GM18517 (cell line): ENCODE results near the gene IDH2.
A peak's percentile ranks its signal among the peaks of the same experiment; 100 is the strongest.

Experiments used
- ATAC-seq: cut with Tn5 transposase; IDR thresholded peaks from one replicate; pipeline ENCODE4 v1.9.1; 2021; ENCODE audit warnings: mild to moderate bottlenecking, moderate library complexity; ENCODE audit not compliant: unreplicated experiment

IDH2 gene

DNA sequence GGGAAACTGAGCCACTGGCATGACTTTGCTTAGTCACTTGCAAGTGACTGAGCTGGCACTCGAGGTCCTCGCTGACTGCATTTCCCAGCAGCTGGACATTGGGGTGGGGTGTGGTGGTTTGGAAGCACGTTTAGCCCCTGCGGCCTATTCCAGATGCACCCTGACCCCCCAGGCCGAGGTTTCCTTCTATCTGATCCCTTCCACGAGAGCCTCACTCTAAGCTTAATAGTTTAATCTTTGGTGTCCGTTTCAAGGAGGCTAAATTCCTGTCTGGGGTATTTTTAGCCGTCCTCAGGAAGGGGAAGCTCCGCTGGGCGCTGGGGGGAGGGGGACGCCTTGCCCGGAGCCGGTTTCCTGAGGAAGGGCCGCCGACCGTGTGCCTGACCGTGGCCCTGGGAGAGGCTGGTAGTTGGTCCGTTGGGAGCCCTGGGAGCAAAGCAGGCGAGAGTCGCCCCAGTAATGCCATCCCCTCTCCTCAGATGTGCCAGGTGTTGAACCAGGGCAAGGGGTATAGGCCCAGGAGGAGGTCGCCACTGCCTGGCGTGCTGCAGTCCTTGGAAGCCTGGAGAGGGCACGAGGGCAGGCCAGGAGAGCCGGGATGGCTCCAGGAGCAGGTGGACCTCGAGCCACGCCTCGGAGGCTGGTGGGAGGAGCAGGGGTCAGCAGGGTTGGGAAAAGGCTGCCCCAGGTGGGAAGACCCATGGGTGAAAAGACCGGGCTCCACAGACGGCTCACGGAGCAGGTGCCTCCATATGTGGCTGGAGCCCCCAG, 37.2 kb downstream of the IDH2 start:
- ATAC-seq: no peak

DNA sequence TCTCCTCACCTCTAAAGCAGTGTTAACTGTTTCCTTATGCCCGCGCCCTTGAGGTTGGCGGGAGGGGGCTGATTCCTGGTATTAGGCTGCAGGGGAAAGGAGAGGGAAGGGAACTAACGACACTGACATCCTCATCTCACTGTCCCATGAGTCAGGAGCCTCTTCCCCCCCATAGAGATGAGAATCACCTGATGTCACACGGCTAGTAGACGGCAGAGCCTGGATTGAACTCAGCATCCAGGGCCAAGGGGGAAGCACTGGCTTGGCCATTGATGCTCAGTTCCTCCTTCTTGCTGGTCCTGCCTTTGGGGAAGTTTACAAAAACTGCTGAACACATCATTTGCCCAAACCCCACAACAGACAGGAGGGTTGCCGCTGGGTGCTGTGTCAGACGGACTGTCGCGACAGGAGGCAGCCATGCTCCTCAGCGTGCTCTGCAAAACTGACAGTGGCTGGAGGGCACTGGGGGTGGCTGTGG, 38.5 kb downstream of the IDH2 start:
- ATAC-seq: no peak

- no peak for ATAC-seq
Measured at GRCh38 chr15:90062973-90063769, 39.1 kb downstream of the IDH2 start.

- no peak for ATAC-seq
Measured at GRCh38 chr15:90062462-90062932, 39.8 kb downstream of the IDH2 start.

DNA sequence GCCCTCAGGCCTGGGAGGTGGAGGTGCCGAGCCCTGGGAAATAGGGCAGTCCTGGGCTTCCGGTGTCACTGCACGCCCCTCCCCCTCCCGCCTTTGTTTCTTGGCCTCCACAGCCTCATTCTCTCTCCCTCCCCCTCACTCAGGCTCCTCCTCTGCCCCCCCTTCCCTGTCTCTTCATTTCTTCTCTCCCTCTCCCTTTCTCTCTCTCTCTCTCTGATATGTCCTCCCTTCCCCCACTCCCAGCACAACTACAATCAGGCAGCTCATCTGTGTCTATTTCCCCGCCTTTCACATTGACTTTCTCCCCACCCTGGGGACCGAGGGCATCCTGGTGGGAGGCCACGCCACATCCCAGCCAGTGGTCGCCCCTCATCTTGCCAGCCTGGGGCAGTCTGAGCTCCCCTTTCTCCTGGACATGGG, 40.2 kb downstream of the IDH2 start:
- no peak for ATAC-seq

DNA sequence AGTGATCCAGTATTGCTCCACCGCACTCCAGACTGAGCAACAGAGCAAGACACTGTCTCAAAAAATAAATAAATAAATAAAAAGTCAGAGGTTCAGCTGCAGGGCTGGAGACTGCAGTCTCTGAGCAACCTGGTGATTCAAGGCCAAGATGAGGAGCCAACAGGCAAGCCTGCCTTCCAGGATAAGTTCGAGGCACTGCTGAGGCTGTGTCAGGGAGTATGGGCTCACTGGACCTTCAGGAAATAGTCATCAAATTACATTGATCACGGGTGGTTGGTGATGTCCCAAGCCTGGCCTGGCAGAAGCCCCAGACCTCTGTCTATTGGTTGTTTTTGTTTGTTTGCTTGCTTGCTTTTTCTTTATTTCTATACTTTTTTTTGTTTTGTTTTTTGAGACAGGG, 41.5 kb downstream of the IDH2 start:
- ATAC-seq: no peak

- peak; percentile 93 for ATAC-seq
Measured at GRCh38 chr15:90059208-90059985, 42.9 kb downstream of the IDH2 start.

DNA sequence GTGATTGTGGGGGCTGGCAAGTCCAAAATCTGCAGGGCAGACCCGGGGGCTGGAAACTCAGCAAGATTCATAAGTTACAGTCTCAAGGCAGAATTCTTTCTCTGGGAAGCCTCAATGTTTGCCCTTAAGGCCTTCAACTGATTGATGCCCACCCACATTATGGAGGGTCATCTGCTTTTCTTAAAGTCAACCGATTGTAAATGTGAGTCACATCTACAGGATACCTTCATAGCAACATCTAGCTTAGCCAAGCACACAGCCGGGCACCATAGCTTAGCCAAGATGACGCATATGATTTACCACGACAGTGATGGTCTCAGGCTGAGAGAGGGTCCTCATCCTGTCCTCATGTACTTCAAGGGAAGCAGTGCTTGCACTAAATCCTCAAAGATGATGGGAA, 43.5 kb downstream of the IDH2 start:
- no peak for ATAC-seq

GRCh38 chr15:90058308-90058707, 44.0 kb downstream of the IDH2 start:
- peak; percentile 37 for ATAC-seq

DNA sequence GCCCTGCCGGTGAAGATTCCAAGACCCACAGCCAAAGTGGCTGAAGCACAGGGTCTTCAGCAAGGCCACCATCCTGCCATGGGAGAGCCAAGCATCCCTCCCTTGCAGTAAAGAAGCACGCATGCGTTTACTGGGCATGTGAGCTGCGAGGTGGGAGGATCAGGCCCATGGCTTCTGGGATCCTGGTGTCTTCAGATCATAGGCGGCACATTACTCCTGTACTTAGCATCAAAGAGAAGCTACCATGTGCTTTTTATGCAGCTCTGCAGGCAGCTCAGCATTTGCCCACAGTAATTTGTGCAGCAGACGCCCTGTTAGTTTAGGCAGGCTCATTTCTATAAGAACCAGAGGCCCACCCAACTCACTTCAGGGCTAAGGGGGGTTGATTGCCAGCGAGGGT, 45.7 kb downstream of the IDH2 start:
- ATAC-seq: no peak

- ATAC-seq: no peak
Measured at GRCh38 chr15:90055182-90055581, 47.1 kb downstream of the IDH2 start.

- no peak for ATAC-seq
Measured at GRCh38 chr15:90054618-90055097, 47.6 kb downstream of the IDH2 start.

GRCh38 chr15:90053685-90054466, 48.4 kb downstream of the IDH2 start:
- no peak for ATAC-seq

DNA sequence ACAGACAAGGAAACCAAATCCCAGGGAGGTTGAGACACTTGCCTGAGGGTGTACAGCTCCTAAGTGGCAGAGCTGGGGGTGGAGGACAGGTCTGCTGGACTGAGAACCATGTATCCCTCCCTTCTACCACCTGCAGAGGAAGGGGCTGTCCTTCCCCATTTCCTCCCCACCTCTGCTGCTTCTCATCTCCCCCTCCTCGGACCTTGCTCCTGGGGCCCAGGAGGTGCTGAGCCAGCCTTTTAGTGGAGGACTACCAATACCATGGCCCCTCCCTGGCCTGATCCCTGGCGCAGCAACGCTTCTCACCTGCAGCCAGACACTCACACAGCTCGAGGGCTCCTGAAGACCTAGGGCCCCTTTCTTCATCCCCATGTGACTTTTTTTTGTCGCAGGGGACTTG, 50.4 kb downstream of the IDH2 start:
- ATAC-seq: no peak

GRCh38 chr15:90049666-90050604, 52.3 kb downstream of the IDH2 start:
- no peak for ATAC-seq

DNA sequence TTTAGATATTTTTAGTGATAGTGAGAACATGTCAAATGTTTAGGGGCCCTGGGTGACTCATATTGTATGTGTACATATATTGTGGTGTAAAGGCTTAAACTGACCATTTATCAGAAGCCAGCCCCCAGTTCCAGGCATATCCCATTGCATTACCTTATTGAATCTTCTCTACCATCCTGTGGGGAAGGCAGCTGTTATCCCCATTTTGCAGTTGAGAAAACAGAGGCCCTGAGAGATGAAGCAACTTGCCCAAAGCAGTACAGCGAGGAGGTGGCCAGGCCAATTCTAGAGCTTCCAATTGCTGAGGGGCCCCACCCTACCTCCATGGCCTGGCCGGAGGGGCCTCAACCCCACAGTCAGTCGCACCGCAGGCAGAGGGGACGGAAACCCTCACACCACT, 53.2 kb downstream of the IDH2 start:
- no peak for ATAC-seq

GRCh38 chr15:90047956-90048575, 54.2 kb downstream of the IDH2 start:
- no peak for ATAC-seq

GRCh38 chr15:90046911-90047392, 55.3 kb downstream of the IDH2 start:
- ATAC-seq: no peak

GRCh38 chr15:90046289-90046688, 56.0 kb downstream of the IDH2 start:
- no peak for ATAC-seq
